ENCODE measurements around the gene CAMKV.

GRCh38 chr3:49845694-49846093 is 24.0 kb downstream of the CAMKV start:
- TF ChIP-seq SIN3A (IDR thresholded peaks at IDR 0.05; ENCODE audit: borderline replicate concordance, low read depth, low read length) = no peak
- no peak for TF ChIP-seq RXRA (IDR thresholded peaks at IDR 0.05; ENCODE audit: borderline replicate concordance, low read depth)
- TF ChIP-seq CTCF (IDR thresholded peaks at IDR 0.05) = no peak
- no peak for TF ChIP-seq MXI1 (IDR thresholded peaks at IDR 0.05; ENCODE audit: low read depth, low read length)
